HG03457 (cell line): ENCODE data around the gene PLEKHO1.
"Not testable (repeated sequence)": the region's sequence is repeated elsewhere in the genome, so short reads cannot be mapped to it uniquely, and the experiment has no call there.

ENCODE experiments used
- ATAC-seq: cut with Tn5 transposase; IDR thresholded peaks from one replicate; pipeline ENCODE4 v1.9.1; 2021; ENCODE audit warnings: moderate number of reproducible peaks; ENCODE audit not compliant: unreplicated experiment

PLEKHO1 gene

DNA sequence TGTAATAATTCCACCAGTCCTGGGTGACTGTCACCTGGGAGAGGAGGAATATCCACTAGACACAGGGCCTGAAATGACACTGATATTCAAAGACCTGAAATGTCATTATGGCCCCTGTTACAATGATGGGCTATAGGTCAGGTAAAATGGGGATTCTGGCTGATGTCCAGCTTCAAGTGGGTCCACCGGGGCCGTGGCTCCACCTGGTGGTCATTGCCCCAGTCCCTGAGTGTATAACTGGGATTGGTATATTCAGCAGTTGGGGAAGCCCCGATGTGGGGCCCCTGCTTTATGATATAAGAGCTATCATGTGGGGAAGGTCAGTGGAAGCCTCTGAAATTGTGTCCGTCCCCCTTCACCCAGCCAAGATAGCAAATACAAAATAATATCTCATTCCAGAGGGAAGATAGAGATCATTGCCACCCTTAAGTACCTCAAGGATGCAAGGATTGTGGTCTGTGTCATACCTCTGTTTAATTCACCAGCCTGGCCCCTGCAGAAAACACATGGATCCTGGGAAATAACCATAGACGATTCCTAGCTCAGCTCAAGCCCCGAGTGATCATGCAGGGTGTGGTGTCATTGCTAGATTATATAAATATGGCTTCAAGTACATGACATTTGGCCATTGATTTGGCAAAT is 19.4 kb downstream of the PLEKHO1 start:
- ATAC-seq, result no peak

DNA sequence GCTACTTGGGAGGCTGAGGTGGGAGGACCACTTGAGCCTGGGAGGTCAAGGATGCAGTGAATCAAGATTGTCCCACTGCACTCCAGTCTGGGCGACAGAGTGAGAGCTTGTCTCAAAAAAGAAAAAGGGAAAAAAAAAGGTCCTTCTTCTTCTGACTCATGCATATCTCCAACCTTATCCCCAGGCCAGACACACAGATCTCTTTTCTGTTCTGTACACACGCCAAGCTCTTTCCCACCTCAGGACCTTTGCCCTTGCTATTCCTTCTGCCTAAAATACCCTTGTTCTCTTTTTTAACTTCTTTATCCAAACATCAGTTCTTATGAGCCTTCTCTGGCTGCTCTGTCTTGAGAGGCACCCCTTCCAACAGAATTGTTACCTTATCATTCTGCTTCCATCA is 22.1 kb downstream of the PLEKHO1 start:
- no peak for ATAC-seq

DNA sequence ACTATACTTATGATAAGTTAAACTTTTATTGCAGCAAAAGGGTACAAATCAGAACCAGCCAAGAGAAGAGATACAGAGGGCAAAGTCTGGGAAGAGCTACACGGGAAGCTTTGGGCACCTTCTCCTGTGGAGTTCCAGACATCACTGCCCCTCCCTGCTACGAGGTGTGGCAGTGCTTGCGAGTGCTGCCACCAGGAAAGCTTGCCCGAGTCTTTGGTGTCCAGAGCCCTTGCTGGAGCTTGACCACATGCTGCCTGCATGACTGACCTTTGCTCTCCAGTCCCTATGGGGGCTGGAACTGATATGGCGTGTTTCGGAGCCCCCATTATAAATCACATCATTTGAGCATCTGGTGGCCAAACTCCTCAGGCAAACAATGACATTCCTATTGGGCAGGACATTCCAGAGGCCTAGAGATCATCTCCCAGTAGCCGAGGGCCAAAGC is 23.4 kb downstream of the PLEKHO1 start:
- no peak for ATAC-seq

DNA sequence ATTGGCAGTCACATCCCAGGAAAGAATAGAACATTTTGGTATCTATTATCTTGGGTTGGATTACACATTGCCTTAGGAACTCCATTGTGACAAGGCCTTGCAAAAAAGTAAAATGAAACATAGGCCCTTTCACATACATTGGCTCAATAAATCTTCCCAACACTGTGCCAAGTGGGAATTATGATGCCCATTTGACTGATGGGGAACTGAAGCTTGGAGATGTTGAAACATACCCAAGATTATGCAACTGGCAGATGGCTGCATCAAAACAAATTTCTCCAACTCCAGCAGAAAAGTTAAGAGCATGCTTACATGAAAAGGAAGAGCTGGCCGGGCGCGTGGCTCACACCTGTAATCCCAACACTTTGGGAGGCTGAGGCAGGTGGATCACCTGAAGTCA is 26.9 kb downstream of the PLEKHO1 start:
- ATAC-seq, result no peak

DNA sequence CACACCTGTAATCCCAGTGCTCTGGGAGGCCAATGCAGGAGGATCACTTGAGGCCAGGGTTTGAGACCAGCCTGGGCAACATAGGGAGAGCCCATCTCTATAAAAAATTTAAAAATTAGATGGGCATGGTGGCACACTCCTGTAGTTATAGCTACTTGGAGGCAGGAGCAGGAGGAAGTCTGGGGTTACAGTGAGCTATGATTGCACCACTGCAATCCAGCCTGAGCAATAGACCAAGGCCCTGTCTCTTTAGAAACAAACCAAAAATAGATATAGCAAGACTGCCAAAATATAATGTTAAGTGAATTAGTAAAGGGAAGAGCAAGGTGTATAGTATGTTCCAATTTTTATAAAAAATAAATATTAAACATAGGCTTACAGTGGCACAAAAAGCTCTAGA is 28.8 kb downstream of the PLEKHO1 start:
- no peak for ATAC-seq

DNA sequence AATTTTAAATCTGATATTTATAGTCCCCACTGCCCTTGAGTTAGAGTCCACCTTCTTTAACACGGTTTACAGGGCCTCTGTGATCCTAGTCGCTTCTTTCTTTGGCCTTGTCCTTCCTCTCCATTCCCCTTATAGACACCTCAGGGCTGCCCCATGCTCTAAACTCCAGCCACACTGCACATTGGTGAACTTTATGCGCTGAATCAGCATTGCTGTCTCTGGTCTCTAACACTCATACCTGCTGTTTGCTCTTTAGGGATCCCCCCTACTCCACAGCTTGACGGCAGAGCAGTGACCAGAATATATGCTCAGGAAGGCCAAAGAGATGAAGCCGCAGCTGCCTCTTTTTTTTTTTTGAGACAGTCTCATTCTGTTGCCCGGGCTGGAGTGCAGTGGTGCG is 30.2 kb downstream of the PLEKHO1 start:
- no peak for ATAC-seq

DNA sequence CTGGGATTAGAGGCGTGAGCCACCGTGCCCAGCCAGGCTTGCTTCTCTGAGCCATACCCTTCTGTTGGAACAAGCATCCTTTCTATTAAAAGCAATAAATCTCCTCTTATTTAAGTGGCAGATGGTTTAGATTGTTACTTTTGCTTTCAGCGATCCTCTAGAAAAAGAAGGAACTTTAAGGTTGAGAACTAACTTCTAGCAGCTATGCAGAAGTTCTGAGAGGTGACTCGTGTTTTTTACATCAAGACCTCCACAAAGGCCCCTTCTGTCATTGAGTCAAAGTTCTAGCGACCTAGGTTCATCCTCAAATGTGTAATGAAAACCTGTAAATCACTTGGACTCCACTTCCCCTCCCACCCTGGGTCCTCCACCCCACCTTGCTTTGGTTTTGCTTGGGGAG is 30.8 kb downstream of the PLEKHO1 start:
- ATAC-seq, result no peak

DNA sequence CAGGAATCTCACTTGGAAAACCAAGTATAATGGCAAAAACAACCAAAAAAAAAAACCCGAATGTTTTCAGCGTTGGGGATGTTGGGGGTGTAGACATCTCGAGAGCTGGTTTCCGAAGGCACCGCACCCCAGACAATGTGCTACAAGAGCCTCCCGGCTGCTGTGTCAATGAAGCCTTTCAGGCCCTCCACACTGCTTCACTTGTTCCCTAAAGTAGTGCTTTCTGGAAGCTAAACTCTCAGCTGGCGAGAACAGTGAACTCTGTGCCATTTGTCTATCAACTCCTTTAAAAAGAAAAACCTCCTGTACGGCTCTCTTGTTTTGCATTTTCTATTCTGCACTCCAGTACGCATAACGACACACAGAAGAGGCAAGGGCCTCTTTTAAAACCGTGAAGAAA is 32.5 kb downstream of the PLEKHO1 start:
- ATAC-seq, result no peak

DNA sequence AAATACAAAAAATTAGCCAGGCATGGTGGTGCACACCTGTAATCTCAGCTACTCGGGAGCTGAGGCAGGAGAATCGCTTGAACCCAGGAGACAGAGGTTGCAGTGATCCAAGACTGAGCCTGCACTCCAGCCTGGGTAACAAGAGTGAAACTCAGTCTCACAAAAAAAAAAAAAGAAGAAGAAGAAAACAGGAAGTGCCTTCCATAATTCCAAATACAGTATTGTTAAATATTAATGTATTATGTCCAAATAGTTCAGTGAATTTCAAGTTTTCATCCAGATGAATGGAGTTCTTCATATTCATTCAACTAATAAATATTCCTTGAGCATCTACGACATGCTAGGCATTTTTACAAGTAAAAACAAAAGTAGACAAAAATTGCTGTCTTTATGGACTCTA is 33.3 kb downstream of the PLEKHO1 start:
- ATAC-seq, result no peak

DNA sequence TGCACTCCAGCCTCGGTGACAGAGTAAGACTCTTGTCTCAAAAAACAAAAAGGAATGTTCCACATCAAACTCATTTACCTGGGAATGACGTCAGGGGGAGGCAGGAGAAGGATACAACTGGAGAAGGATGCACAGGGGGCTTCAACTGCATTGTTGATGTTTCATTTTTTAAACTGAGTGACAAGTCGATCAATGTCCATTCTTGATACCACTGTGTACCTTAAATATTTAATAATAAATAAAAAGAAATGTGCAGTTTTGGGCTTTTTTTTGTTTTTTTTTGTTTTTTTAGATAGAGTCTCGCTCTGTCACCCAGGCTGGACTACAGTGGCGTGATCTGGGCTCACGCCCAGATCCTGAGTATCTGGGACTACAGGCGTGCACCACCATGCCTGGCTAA is 35.8 kb downstream of the PLEKHO1 start:
- no peak for ATAC-seq

DNA sequence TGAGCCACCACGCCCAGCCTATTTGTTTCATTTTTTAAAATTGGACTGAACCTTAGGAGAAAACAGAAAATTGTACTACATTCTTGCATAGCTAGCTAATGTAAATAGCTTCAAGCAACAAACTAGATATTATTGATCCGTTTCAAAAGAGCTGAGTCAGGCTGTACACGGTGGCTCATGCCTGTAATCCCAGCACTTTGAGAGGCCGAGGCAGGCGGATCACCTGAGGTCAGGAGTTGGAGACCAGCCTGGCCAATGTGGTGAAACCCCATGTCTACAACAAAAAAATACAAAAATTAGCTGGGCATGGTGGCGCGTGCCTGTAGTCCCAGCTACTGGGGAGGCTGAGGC is 36.7 kb downstream of the PLEKHO1 start:
- not testable (repeated sequence) for ATAC-seq

DNA sequence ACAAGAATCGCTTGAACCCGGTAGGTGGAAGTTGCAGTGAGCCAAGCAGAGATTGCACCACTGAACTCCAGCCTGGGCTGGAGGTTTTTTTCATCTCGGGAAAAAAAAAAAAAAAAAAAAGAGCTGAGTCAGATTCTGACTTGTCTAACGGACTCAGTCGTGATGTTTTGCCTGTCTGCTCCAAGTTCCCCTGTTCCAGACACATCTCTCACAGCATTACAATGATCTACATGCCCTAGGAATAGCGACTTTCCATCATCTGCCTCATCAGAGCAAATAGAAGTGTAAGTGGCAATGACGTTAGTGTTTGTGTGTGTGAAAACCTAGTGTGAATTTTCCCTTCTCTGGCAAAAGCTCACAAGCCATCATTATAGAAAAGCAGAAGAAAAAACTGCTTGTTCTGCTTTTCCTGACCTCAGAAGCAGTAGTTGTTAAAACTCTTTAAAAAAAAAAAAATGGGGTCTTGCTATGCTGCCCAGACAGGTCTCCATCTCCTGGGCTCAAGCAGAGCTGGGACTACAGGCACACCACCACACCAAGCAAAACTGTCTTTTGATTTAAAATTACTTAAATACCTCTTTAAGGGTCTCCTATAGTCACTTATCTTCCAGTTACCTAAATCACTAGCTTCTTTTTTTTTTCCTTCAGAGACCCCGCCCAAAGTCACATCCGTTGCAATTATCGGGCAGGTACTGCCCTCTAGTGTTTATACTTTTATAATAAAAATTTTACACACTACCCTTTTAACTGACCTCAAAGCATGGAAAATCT is 37.3 kb downstream of the PLEKHO1 start:
- no peak for ATAC-seq

DNA sequence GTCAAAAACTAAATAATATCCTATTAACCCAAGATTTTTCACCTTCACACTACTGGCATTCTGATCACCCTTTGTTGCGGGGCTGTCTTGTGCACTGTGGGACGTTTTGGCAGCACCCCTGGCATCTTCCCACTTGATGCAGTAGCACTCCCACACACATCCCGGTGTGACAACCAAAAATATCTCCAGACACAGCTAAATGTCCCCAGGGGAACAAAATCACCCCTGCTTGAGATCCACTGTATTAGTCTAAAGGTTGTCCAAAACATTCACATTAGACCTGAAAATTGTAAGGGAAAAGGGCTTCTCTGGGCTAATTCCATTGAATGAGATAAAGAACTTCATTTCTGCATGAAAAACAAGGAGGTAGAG is 37.8 kb downstream of the PLEKHO1 start:
- no peak for ATAC-seq

DNA sequence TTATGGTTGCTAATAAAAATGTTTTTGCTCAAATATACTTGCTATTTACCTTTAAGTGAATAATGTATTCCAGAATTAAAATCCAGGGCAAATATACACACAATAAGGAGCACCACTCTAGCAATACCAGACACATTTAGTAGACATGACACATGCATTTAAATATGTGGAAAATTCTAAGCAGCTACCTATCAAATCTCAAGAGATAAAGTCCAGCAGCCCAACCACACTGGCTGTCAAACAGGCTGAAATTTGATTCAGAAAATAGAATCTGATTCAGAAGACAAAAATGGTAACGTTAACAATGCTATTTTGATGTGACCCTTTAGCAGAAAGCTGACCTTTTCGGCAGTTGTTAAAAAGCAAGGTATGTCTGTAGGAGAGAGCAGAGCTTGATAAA is 42.3 kb downstream of the PLEKHO1 start:
- no peak for ATAC-seq

DNA sequence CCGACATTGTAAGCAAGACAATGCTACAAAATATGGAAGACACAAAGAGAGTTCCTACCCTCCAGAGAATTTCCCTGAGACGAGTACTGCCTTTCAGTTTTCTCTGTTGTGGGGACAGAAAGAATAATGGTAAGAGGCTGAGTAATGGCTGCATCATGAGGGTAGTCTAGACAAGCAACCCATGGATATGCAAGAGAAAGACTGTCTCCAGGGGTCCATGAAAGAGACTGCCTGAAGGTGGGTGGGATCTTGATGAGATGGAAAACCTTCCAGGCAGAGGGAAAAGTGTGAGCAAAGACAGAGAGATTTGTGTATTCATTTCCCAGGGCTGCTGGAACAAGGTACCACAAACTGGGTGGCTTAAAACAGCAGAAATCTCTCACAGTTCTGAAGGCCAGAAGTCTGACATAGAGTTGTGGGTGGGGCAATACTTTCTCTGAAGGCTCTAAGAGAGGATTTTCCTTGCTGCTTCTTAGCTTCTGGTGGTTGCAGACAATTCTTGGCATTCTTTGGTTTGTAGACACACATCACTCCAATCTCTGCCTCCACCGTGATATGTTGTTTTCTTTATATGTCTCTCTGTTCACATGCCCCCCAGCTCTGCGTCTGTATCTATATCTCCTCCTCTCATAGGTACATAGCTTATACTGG is 44.8 kb downstream of the PLEKHO1 start:
- no peak for ATAC-seq

DNA sequence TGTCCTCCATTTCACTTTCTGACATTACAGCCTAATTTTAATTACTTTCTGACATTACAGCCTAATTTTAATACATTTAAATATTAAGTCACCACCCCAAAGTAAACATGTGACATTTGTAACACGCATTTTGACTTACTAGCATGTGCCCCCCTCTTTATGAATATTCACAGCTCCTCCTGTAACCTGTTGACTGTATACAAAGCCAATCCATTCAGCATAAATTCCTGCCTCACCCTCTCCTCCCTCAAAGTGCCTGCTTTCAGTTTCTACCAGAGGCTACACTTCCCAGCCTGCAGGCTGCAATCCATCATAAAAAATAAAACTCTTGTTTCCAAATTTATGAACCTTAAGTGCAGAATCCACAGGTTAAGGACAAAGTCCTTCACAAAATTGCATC is 46.7 kb downstream of the PLEKHO1 start:
- no peak for ATAC-seq

DNA sequence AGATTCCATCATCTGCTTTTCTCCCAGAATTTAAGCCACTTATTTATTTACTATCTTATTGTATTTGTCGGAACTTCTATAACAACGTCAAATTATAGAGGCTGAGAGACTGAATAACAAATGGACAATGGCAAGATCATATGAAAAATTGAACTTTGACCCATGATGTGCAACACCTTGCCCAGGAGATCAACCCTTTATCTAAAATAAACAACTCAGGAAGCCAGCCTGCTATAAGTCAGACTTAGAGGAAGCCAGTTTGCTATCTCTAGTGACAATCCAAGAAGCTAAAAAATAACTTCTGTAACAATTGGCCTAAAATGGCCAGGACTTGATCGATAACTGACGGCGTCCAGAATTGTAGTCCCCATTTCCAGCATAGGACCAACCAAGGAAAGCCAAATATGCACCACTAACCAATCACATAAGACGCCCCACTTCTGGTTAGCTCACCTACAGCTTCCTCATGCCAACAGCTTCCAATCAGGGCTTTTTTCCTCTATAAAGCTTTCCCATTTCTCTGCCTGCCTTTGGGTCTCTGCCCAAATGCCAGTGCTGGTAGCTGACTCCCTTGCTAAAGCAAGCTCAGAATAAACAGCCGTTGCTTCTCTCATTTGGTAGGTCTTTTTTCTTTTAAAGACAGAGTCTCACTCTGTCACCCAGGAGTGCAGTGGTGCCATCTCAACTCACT is 57.7 kb downstream of the PLEKHO1 start:
- no peak for ATAC-seq

DNA sequence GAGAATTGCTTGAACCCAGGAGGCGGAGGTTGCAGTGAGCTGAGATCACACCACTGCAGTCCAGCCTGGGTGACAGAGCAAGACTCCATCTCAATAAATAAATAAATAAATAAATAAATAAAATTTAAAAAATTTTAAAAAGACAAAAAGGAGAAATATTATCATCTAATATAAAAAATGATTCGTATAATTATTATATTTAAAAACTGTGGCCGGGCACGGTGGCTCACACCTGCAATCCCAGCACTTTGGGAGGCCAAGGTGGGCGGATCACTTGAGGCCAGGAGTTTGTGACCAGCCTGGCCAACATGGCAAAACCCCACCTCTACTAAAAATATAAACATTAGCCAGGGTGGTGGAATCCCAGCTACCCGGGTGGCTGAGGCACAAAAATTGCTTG is 58.7 kb downstream of the PLEKHO1 start:
- not testable (repeated sequence) for ATAC-seq
